NCI-H526 (cell line): ENCODE data around the gene EPN1.
A peak's percentile ranks its signal among the peaks of the same experiment; 100 is the strongest.

ENCODE experiments used
- DNase-seq, 2 experiments: peaks; one replicate each; lab custom pipeline; 2025; lab: John Stamatoyannopoulos, UW

EPN1 gene

DNA sequence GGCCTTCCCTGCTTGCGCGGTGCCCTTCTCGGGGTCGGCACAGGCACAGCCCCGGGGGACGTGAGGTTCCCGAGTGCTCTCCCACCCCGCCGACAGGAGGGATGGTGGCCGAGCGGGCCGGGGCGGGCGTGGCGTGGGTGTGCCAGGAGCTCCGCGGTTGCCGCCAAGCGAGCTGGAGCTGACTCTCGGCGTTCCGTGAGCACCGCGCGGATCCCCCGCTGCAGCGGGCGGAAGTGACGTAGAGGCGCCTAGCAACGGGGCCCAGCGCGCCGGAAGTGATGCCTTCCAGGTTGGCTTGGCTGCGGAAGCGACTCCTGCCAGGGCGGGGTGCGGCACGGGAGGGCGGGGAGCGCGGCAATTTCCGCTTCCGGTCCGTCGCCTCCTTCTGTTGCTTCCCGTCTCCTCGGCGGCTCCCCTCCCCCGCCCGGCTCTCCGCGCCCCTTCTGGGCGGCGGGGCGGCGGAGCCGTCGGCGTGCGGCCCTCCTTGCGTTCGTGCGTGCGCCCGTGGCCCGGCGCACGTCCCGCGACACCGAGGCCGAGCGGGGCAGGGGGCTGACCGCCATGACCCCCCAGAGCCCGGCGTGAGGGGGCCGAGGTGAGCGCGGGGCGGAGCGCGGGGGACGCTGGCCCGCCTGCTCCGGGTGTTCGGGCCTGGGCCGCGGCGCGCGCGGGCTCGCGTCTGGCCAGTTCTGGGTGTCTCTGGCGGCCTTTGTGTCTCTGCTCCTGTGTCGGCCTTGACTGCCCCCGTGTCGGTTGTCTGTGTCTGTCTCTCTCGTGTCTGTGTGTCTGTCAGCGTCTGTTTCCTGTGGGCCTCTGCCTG lies at the start of gene EPN1:
EPN1 (plus strand) TSS at position 386 of the 820 bp plus-strand sequence. CDS start 3,402 bp downstream, outside the sequence.
- DNase-seq: peak; percentile 94 to 99

- no peak for DNase-seq
Measured at GRCh38 chr19:55626350-55626749, 48.7 kb upstream of the EPN1 start.

- peak; percentile 92 to 98 for DNase-seq
Measured at GRCh38 chr19:55632463-55632834, 42.6 kb upstream of the EPN1 start.

- no peak for DNase-seq
Measured at GRCh38 chr19:55633861-55634260, 41.2 kb upstream of the EPN1 start.

DNA sequence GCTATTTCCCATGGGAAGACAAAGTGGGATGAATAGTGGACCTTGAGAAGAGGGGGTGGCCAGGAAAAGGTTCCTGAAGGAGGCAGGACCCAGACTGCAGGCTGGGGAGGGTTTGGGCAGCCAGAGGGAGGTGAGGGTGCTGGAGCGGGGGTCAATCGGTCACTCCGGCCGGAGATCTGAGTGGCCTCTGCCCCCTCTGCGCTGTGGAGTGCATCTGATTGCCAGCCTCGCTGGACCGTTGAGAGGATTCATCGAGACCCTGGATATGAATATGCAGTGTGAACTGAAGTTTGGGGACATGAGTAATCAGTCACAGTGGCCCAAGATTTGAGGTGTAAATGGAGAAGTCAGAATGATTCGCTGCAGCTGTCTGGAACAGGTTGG lies 39.7 kb upstream of the EPN1 start:
- no peak for DNase-seq

DNA sequence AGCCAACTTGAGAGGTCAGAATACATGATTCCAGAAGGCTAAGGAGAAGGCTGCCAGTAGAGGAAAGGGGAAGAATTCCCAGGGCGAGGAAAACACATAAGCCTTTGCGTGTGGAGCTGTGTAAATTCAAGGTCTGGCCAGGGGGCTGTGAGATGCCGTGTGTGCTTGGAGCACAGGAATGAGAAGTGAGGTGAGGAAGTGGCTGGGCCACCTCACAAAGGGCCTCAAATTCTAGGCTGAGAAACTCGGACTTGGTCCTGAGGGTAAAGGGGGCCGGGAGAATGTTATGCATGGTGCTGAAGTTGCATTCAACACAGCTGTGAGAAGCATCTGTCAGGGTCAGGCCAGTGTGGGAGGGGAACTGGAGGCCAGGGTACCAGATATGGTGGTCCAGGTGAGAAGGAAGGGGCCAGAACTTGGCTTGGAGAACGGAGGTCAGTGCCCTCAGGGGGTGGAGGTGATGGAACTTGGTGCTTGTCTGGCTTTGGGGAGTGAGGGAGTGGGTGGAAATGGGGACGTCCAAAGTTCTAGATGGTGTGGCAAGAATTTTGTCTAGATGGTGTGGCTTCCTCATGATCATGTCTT lies 39.1 kb upstream of the EPN1 start:
- no peak for DNase-seq

- DNase-seq: no peak
Measured at GRCh38 chr19:55636723-55637122, 38.3 kb upstream of the EPN1 start.

GRCh38 chr19:55637534-55637933 lies 37.5 kb upstream of the EPN1 start:
- DNase-seq: no peak

- DNase-seq: peak; percentile 42 to 52
Measured at GRCh38 chr19:55638864-55639359, 36.1 kb upstream of the EPN1 start.

DNA sequence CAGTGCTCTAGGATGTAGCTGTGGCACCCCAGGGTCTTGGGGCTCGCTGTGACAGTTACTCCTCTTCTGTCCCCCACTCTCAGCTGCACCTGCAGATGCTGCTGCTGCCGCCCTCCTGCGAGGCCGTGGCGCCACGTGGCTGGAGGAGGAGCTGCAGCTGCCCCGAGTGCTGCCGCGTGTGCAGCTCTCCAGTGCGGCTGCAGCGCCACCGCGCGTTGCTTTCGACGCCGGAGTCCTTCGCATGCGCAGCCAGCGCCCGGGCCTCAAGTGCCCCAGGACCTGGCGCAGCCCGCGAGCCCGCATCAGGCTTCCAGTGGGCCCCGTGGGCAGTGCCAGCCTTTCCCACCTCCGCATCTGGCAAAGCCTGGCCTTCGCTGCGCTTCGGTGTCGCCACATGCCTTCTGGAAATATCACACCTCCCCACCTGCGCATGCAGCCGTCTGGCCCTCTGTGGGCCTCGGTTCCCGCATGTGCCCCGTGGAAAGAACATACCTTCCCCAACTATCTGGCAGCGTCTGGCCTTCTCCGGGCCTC lies 34.9 kb upstream of the EPN1 start:
- DNase-seq: peak; percentile 76 to 96

DNA sequence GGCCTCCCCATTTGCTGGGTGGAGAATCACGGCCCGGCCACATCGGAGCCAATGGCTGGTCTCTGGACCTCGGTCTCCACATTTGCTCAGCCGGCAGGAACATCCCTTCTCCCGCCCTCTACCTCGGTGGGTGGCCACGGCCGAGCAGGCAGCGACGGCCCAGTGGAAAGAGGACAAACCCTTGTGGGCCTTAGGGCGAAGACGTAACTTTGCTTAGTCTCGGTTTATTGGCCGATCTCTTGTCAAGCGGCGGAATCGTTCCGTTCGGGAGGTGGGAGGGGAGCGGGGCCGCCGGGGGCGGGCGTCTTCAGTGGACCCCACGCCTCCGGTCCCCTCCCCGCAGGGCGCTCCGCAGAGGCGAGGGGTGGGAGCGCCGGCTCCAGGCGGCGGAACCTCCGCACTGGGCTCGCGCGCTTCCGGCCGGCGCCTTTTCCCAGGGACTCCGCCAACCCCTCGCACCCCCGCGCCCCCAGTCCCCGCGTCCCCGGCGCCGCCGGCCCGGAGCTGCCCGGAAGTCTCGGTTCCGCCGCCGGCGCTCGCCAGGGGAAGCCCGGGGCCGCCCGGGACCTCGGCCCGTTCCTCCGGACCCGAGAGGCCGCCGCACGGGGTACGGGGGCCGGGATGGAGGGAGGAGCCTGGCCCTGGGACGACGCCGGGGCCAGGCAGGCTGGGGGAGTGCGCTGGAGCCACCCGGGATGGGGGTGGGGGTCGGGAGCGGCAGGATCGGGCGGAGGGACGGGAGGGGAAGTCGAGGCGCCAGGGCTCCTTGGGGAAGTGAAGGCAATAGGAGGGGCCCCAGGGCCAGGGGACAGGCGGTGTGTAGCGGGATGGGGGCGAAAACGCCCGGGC lies 34.2 kb upstream of the EPN1 start, which contains the start of gene ZNF580:
ZNF580 (plus strand) TSS at position 426 of the 849 bp plus-strand sequence. CDS start 1,507 bp downstream, outside the sequence.
- peak; percentile 79 to 86 for DNase-seq

DNA sequence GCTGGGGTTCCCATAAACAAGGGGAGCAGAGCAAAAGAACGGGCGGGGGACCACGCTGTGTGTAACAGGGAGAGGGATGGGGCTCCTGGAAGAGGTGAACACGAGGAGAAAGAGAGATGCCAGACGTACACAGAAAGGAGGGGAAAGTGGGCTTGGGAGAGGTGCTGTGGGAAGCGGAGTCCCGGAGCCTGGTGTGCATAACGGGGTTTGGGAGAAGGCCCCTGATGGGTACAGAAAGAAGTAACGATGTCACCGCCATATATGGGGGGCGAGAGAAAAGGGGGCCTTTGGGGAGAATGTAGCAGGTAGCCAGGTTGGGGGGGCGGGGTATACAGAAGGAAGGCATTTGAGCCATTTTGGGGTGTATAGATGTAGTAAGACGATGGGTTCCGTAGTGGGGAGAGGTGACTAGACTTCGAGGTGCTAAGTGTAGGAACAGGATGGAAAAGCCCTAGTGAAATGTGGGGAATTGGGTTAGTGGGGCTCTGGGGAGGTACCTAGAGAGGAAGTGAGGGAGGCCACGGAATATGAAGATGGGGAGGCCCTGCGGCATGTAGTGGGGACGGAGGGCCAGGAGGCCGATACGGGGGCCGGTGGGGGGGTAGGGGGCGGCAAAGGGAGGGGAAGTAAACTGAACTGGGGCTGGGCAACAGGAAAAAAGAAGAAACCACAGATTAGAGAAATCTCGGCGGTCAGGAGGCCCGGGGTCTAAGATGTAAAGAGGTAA lies 33.4 kb upstream of the EPN1 start:
- peak; percentile 20 to 63 for DNase-seq

DNA sequence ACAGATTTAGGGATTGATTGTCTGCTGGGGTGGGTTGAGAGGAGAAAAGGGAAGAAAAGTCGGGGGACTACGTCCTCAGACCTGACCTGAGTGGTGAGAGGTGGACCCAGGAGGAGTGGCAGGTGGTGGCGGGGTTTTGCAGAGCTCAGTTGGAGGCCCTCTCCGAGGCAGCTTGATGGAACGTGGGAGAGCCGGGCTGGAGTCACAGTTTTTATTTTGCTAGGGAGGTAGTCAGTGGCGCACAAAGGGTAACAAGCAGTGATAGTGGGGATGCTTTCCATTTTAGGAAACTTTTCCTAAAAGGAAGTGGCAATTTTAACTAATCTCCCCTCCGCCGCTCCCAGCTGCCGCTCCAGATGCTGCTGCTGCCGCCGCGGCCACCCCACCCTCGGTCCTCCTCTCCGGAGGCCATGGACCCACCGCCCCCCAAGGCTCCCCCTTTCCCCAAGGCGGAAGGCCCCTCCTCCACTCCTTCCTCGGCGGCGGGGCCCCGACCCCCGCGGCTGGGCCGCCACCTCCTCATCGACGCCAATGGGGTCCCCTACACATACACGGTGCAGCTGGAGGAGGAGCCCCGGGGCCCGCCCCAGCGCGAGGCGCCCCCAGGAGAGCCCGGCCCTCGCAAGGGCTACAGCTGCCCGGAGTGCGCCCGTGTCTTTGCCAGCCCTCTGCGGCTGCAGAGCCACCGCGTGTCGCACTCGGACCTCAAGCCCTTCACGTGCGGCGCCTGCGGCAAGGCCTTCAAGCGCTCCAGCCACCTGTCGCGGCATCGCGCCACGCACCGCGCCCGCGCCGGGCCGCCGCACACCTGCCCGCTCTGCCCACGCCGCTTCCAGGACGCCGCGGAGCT lies 32.6 kb upstream of the EPN1 start:
- DNase-seq: peak in 1 of 2 experiments; percentile 50

DNA sequence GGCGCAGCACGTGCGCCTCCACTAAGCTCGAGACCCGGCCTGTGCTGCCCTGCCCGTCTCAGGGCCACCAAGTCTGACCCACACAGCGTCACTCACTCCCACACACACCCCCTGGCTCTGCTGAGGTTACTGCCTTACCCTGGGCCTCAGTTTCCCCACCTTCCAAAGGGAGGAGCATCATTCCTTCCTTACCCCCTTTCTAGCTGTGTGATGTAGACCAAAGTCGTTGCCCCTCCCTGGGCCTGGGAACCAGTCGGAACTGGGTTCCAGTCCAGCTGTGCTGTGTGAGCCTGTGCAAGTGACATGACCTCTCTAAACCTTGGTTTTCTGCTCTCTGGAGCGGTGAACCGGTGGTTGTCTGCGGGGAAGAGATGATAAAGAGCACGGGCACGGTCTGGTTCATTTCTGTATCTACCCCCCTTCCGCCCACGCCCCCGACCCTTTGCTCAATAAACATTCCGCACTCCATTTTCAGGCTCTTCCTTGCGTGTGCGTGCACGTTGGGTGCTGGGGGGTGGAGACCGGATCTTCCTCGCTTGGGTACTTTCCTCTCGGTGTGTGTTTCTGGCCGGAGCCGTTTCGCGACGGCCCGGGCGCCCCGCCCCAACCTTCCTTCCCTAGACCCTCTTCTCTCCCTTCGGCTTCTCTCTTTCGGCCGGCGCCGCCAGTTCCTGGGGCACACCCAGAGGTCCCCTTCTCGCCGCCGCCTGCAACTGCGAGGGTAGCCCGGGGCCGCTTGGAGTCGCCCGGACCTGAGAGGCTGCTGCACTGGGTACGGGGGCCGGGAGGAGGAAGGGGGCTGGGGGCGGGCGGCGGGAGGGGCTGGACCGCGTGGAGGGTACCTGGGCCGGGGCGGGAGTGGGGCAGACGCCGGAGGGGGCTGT lies 31.8 kb upstream of the EPN1 start, which contains the start of gene ZNF581:
ZNF581 (plus strand) TSS at position 647 of the 884 bp plus-strand sequence. CDS start 923 bp downstream, outside the sequence.
- peak; percentile 67 to 90 for DNase-seq

- DNase-seq: no peak
Measured at GRCh38 chr19:55643887-55644176, 31.2 kb upstream of the EPN1 start.

DNA sequence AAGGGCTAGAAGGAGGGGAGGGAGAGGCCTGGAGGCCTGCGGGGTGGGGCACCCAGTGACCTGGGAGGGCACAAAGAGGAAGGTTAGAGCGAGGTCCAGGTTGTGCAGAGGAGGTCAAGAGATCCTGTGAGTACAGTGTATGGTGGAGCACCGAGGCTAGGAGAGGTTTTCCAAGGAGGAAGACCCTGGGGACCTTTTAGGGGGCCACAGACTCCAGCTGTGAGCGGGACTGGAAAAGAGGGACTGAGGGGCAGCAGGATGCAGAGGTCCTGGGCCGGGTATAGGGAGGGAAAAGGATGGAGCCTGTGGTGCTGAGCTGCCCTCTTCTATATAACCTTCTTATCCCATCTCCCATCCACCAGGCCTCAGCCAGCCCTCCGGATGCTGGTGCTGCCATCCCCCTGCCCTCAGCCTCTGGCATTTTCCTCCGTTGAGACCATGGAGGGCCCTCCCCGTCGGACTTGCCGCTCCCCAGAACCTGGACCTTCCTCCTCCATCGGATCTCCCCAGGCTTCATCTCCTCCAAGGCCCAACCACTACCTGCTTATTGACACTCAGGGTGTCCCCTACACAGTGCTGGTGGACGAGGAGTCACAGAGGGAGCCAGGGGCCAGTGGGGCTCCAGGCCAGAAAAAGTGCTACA lies 30.7 kb upstream of the EPN1 start:
- no peak for DNase-seq

GRCh38 chr19:55644842-55645511 lies 30.0 kb upstream of the EPN1 start:
- no peak for DNase-seq

- DNase-seq: no peak
Measured at GRCh38 chr19:55645512-55645881, 29.5 kb upstream of the EPN1 start.
